ENCODE results near the gene SCFD1.

DNA sequence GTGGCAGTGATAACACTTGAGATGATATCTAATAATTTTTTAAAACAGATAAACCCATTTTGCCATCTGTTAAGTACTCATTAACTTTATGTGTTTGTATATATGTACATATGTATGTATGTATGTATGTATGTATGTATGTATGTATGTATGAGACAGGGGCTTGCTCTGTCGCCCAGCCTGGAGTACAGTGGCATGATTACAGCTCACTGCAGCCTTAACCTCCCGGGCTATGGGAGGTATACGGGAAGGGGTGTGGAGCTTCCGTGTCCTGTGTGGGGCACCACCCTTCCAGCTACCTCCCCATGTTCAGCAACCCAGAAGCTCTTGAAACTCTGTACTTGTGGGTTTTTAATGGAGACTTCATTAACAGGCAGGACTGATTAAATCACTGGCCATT, 116.9 kb downstream of the SCFD1 start:
- no peak for TF ChIP-seq CTCF (IDR thresholded peaks at IDR 0.05)
- no peak for TF ChIP-seq POLR2A (IDR thresholded peaks at IDR 0.05)

Measured in esophagus squamous epithelium (tissue), 4 donors.